ENCODE data around the gene FAM120AOS.
"Not testable (repeated sequence)": the region's sequence is repeated elsewhere in the genome, so short reads cannot be mapped to it uniquely, and the experiment has no call there.

The FAM120AOS gene

DNA sequence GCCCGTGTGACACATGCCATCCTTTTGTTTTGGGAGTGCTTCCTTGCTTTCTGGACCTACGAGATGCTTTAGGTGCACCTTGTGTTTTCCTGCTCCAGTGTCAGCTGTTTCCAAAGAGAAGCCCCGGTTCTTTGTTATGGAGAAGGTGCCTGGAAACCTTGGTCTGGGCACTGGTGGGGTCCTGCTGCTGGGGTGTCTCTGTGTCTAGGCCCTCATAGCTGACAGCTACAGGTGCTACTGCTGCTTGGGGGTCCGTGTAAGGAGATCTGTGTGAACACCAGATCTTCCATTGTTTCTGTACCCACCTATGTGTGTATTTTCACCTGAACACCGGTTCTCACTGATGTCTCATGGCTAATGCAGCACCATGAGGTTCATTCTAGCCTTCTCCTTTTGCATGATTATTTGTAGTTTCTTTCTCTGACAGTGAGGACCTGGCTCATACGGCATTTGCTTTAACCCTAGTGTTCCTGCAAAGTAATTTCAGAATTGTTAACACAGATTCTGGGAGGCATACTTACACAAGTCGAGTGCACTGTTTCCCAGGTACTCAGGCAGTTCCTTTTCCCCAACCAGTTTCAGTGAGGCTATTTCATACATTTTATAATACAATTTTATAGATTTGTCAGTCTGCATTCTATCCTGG, 13.2 kb upstream of the FAM120AOS start:
- DNase-seq, result no peak

DNA sequence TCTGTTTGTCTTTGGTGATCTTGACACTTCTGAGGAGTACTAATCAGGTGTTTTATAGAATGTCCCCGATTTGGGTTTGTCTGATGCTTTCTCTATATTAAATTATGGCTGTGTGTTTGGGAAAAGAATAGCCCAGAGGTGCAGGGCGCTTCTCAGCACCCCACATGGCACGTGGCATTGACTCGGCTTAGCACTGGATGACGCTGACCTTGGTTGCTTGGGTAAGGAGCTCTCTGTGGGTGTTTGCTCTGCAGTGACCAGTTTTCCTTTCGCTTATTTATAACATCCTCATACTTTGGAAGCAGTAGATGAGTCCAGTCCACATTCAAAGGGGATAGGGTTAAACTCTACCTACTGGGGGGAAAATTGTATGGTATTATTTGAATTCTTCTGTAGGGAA, 12.5 kb upstream of the FAM120AOS start:
- no peak for DNase-seq

DNA sequence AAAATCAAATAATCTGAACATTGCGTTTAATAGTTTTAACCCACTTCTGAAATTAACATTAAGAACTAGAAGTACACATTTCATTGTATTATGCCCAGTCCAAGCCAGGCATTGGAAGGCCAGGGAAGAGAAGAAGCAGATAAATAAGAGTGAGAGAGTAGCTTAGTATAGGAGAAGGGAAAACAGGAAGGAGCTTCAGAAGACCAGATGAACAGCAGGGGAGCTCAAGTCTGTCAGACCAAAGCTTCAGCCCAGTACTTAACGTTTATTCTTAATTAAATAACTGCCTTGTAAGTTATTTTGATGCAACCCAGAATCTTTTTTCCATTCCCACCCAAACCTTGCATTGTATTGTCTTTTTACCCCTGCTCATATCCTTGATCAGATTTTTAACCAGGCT, 11.5 kb upstream of the FAM120AOS start:
- DNase-seq, result no peak

DNA sequence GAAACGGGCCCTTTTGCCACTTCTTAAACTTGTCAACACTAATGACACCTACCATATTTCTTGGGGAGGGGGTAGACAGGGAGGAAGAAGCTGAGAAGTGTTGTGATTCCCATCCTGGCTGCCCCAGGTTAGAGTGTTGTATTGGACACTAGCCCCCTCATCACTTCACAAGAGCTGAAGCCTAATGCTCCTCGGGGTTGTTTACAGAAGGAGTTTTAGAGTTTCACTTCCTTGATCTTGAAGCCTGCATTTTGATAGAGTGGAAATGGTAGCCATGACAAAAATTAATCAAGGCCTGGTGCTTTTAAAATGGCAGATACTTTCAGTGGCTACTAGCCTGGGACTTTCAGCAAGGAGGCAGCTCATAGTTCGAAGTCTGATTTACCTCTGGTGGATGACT, 11.0 kb upstream of the FAM120AOS start:
- no peak for DNase-seq

DNA sequence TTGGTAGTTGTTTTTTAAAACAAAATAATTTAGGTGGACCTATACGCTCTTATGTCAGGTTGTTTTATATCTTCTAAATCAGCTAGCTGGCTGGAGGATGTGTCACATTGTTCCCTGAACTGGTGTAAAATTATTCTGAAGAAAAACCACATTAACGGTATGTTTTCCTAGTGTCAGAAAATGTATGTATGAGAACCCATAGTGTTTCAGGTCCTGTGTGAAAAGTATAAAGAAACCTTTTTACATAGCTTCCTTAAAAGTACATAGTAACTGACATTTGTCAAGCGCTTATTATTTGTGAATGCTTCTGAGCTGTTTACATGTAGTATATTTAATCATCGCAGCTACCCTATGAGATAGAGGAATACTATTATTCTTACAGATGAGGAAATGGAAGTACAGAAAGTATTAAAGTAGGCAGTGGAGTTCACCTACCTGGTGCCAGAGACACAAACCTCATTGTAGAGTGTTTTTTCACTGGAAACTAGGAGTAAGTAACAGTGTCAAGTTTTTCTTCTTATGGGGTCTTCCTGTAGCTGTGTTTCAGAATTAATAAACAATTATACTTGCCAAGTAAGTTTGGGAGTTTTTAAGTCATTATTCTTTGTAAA, 10.4 kb upstream of the FAM120AOS start:
- no peak for DNase-seq

DNA sequence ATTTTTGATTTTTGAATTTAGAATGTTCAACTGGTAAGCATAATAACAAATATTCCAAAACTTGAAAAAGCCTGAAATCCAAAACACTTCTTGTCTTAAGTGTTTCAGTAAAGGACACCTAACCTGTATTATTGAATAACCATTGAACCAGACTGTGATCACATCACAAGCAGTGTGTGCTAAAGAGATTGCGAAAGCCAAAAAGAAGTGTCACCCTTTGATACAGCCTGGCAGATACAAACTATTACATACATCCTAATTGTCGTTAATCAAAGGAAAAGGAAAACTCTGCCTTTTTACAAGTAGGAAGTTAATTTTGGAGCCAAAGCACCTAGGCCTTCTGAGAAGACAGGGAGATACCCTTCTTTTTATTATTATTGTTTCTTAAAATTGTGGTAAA, 8.4 kb upstream of the FAM120AOS start:
- DNase-seq, result no peak

DNA sequence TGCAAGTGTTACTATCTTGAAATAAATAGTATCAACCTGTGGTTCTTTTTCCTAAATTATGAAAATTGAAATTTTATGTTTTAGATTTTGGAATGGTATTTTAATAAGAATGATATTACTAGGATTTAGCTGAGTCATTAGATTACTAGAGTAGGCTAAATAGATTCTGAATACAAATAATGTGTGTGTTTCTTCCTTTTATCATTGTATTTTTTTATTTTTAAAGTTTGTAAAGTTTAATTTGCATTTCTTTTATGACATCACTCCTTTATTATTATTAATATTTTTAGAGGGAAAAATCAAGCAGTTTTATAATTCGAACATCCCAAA, 8.0 kb upstream of the FAM120AOS start:
- DNase-seq, result no peak

DNA sequence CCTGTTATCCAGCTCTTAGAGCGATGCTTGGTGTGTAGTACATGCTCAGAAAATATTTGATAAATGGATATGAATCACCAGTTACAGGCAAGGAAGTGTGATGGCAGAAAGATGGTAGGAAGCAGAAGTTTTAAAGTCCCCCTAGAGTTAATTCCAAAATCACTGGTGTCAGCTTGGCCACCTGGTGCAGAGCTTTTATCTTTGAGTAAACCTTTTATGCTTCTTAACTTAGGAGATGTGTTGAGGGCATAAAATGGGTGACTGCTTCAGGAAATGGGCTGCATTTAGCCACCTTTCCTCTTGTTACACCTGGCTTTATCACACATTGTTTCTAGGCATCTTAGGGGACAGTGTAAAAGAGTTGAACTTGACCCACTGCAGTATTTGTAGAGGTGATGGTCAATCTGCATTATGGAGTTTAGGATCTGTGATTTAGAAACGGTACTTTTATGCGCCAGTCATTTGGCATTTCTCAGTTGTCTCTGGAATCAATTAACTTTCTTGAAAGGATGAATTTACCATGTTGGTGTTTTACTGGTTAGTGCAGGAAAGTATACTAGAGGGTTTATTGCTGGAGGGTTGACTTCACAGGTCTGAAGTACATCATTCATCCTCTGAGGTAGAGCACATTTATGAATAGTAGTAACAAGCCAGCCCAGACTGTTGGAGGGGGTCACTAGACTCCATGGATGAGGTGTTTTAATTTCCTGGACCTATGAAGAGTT, 7.5 kb upstream of the FAM120AOS start:
- DNase-seq, result no peak

DNA sequence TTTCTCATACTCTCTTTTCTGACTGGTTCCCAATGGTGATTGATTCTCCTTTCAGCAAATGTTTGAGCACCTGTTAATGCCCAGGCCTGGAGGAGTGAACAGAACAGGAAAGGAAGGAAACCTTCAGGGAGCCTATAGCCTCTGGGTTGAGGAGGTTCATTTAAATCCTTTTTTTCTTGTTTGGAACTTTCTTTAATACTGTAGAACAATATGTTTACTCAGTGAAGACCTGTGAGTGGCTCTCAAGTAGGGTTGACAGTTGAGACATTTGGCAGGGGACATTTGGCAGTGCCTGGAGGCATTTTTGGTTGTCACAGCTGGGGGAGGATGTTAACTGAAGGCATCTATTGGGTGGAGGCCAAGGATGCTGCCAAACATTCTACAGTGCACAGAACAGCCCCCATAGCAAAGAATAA, 6.1 kb upstream of the FAM120AOS start:
- DNase-seq, result no peak

DNA sequence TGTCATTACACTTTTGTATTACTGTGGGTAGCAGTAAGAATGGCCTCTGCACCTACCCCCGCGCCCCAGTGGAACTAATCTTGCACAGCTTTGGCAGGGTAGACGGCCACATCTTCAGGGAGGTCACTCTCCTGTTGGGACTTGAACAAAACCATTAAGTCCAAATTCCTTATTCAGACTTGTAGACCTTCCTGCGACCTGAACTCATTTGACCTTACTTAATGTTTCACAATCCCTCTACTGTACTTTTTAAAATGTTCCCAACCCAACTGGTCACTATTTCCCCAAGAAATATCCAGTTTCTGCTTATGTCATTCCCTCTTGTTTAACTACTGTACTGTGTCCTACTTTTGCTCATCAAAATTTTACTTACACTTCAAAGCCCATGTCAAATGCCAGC, 5.3 kb upstream of the FAM120AOS start:
- DNase-seq, result no peak

DNA sequence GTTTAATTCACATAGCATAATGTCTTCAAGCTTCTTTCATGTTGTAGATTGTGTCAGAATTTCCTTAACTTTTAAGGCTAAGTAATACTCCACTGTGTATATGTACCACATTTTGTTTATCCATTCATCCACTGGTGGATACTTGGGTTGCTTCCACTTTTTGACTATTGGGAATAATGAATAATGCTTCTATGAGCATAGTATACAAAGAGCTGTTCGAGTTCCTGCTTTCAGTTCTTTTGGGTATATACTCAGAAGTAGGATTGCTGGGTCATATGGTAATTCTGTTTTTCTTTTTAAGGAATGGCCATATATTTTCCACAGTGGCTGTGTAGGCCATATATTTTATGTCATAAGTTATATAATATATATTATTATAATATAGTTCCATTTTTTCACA, 3.6 kb upstream of the FAM120AOS start:
- DNase-seq, result no peak

DNA sequence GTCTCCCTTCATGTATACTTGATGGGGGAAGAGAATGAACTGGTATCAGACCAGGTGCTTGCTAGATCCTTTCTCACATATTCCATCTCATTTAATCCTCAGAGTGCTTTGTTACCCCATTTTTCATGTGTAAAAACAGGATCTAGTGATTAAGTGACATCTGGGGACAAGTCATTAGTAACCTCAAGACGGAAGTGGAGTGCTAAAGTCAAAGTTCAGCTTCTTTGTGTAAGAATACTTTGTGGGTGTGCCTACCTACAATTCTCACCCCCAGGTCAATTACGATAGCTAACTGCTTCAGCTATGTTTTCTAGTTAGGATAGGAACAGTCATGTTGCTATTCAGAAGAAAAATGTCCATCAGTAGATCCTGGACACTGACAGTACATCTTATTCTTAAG, 3.1 kb upstream of the FAM120AOS start:
- no peak for DNase-seq

DNA sequence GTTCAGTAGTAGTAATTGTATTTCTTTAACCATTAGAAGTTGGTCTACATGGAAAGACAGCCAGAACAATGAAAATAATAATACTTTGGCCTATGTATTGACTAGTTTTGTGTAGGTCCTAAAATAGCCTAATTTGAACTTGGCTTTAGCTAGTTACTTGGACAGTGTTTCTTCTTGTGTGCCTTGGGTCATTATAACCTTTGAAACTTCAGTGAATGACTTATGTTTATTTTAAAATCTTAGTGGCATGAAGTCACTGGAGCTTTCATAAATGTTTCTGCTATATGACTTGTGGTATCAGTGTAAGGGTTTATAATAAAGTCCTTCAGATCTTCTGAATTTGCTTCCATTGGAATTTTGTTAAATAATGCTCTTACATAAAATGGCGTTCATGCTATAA, 2.6 kb upstream of the FAM120AOS start:
- DNase-seq, result no peak

DNA sequence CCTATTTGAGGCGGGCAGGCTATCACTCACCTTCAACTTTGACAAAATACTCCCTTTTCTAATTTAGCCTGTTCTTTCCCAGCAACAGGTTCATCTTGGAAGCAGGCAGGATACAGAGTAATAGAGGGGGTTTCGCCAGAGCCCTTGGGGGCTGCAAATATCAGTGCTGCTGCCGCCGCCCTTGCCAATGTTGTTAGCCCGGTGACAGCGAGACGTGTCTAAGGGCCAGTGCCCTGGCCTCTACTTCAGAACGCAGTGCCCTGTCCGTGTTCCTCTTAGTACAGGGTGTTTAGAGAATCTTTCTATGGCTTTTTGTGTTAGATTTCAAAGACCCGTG, 703 bp downstream of the FAM120AOS start:
- DNase-seq, result peak; percentile 45

DNA sequence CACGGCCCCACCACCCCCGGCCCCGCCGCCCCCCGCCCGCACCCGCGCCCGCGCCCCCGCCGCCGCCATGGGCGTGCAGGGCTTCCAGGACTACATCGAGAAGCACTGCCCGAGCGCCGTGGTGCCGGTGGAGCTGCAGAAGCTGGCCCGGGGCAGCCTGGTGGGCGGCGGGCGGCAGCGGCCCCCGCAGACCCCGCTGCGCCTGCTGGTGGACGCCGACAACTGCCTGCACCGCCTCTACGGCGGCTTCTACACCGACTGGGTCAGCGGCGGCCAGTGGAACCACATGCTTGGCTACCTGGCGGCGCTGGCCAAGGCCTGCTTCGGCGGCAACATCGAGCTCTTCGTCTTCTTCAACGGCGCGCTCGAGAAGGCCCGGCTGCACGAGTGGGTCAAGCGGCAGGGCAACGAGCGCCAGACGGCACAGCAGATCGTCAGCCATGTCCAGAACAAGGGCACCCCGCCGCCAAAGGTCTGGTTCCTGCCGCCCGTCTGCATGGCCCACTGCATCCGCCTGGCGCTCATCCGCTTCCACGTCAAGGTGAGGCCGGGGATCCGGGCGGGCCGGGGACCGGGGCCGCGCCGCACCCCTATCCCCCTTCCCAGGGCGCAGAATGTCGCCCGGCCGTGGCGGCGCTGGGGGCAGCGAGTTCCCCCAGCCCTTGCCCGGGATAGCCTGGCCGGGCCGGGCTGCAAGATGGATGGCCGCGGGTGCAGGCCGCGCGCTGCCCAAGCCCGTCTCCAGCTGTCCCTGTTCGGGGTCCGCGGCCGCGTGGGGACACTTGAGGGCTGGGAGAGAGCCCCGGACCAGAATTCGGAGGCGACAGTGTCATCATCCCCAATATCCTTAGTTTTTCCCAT, 1.3 kb downstream of the FAM120AOS start:
- peak; percentile 59 for DNase-seq

DNA sequence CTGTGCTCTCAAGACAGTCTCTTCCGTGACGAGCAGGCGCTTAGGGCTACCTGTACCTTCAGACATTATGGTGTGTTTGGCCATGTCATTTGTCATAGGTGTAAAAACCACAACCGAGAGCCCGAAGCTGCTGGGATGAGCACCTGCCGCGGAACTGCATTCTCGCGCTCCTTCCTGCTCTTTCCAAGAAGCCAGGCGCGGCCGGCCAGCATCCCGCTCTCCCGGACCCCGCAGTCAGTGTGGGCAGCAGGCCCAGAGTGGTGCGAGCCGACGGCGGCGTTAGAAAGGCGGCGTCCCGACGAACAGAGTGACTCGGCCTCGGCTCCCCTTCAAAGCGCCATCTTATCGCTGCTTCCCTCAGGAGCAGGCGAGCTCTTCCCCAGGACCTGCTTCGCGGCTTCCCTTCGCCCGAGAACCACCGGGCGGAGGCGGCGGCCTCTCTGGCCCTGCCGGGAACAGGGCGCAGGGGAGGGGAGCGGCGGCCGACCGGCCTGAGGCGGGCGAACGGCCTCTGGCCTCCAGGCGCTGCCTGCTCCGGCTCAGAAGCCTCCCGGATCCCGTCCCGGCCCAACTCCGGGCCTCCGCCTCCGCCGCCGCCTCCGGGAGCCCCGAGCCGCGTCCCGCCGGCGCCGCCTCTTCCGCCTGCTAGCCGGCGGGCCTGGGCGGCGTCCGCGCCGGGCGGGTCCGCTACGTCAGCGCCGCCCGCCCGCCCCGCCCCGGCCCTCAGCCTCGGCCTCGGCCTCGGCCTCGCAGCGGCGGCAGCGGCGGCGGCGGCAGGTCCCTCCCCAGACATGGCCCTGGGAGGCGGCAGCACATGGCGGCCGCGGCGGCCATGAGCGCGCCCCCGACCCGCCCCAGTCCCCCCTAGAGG, 2.2 kb downstream of the FAM120AOS start, which contains the start of gene FAM120A:
Gene FAM120A, plus strand, starts transcription at position 741 of the 871 bp plus-strand sequence. CDS start 231 bp downstream, outside the sequence.
- DNase-seq, result peak; percentile 61

DNA sequence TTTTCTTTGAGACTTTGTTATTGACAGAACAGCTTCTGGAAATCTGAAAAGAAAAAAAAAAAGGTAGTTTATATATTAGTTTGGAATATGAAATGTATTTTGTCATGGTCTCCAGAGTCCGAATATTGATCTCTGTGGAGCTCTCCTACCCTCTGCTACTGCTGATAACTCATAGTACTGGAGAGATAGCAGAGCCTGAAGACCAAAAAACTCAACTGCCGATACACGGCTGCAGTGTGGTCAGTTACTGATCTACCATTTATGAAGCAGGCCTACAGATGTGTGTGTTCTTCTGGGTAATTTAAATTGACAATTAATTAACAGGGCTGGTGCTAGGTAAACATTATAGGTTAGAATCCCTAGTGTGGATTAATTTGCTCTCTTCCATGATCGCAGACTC, 5.7 kb downstream of the FAM120AOS start:
- no peak for DNase-seq

DNA sequence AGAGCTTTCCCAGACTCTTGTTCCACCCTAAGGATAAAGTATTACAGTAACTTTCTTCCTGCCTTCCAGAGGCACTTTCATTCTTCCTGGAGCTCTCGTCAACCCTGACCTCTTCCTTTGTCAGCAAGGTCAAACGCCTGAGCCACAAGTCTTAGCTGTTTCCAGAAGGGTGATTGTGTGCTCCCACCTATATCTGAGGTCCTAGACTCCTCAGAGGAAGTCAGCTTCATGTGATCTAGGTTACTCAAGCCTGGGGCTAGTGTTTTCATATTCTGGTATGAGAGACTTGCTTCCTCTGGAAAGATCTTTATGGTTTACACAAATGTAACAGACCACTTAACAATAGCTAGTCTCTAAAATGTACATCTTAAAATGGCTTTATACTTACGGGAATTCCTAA, 7.3 kb downstream of the FAM120AOS start:
- DNase-seq, result no peak

DNA sequence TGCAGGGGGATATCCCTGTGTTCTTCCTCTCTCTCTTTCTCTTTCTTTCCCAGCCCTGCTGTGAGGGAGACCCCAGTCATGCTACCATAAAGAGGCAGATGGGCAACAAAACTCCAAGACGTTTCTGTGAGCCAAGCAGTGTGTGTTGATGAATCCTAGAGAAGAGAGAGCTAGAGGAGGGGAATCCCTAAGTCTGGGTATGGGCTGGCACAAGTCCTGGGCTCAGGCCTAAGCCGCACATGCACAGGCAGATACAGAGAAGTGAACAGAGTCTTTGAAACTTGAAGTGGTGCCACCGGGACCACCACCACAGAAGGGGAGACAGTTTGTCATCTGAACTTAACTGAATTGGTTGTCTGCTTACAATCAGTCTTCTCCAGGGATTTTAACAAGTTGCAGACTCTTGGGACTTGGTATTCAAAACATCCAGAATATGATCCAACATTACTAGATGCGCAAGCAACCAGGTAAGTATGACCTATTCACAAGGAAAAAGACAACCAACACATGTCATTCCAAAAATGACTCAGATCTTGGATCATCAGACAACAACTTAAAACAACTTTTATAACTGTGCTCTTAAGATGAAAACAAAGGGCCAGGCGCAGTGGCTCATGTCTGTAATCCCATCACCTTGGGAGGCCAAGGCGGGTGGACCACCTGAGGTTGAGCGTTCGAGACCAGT, 12.3 kb downstream of the FAM120AOS start:
- no peak for DNase-seq

DNA sequence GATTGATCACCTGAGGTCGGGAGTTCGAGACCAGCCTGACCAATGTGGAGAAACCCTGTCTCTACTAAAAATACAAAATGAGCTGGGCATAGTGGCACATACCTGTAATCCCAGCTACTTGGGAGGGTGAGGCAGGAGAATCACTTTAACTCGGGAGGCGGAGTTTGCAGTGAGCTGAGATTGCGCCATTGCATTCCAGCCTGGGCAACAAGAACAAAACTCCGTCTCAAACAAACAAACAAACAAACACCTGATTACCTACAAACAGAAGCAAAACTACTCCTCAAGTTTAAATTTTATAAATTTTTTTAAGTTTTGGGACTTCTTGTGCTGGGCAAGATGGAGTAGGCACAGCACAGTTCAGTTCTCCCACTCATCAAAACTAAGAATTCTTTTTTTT, 14.1 kb downstream of the FAM120AOS start:
- DNase-seq, result not testable (repeated sequence)

DNA sequence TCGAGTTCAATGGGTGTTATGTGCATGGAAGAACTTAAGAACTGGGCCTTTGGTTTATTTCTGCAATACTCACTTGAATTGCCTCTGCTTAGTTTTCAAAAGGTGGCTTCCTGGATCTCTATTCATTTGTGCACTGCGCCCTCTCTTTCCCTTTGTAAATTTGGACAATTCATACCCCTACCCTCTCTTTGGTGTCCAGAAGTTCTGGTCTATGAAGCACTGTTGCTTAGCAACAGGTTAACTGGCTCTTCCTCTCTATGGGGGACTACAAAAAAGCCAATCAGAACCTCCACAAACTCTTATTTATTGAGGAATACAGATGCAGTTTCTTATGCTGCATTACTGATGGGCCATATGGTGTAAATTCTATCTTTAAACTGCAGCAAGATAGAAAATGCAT, 15.4 kb downstream of the FAM120AOS start:
- no peak for DNase-seq
